NCI-H2171 (cell line): ENCODE data around the gene EYS.
"Not testable (repeated sequence)": the region's sequence is repeated elsewhere in the genome, so short reads cannot be mapped to it uniquely, and the experiment has no call there.

ENCODE experiments used
- DNase-seq: peaks from one replicate; lab custom pipeline; 2025; lab: John Stamatoyannopoulos, UW

EYS gene

GRCh38 chr6:63897459-63897858 is 1809.6 kb downstream of the EYS start:
- no peak for DNase-seq

DNA sequence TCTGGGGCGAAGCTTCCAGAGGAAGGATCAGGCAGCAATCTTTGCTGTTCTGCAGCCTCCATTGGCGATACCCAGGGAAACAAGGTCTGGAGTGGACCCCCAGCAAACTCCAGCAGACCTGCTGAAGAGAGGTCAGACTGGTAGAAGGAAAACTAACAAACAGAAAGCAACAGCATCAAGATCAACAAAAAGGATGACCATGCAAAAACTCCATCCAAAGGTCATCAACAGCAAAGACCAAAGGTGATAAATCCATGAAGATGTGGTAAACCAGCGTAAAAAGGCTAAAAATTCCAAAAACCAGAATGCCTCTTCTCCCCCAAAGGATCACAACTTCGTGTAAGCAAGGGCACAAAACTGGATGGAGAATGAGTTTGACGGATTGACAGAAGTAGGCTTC is 1818.6 kb downstream of the EYS start:
- no peak for DNase-seq

DNA sequence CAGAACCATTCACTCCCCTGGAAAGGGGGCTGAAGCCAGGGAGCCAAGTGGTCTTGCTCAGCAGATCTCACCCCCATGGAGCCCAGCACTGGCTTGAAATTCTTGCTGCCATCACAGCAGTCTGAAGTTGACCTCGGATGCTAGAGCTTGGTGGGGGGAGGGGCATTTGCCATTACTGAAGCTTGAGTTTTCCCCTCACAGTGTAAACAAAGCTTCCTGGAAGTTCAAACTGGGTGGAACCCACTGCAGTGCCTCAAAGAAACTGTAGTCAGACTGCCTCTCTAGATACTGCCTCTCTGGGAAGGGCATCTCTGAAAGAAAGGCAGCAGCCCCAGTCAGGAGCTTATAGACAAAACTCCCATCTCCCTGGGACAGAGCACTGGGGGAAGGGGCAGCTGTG is 1819.2 kb downstream of the EYS start:
- DNase-seq, result not testable (repeated sequence)

DNA sequence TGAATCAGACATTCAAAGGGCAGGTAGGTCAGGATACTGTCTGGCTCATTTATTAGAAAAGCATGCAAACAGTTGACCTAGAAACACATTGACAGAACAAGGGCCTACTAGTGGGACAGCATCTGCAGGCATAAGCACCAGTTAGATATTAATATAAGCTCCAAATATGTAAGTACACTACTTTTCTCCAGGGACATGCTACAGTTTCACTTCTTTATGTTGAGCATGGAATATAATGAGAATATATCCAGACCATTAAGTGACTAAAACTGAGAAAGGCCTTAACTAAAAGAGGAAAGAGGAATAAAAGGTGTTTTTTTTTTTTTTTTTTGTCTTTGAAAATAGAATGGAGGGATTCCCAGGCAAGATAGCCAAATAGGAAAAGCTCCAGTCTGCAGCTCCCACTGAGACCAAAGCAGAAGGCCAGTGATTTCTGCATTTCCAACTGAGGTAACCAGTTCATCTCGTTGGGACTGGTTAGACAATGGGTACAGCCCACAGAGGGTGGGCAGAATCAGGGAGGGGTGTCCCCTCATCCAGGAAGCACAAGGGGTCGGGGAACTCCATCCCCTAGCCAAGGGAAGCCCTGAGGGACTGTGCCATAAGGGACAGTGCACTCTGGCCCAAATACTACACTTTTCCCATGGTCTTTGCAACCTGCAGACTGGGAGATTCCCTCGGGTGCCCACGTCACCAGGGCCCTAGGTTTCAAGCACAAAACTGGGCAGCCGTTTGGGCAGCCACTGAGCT is 1819.8 kb downstream of the EYS start:
- no peak for DNase-seq

DNA sequence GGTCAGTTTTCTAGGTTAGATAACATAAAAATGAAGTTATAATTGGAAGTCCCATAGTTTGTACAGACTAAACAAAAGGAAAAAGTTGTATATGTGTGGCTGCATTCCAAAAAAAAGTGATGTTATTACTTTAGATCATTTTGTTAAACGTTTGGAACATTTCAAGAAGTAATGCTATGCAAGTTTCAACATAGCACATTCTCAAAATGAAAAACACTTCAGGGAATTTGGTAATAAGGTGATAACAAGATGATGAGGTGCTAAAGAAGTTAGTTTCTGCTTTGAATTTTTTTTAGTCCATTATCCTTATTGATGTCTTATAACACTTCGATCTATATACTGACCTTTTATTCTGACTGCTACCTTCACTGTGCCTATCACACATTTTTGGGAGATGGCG is 1820.7 kb downstream of the EYS start:
- no peak for DNase-seq

DNA sequence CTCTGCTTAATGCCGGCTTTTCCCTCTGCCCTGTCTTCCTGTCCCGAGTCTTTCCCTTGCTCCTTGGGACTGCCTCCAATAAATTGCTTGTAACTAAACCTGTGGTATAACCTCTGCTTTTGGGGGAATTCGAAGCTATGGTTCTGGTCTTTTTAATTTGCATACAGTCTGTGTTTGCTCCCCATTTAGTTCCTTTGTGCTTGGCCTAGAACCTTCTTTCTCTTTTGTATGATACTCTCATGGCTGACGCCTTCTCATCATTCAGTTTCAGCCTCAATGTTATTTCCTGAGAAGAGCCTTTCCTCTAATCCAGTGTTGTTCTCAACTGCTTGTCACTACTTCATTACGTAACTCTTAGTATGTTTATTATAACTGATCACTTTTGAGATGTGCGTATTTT is 1823.4 kb downstream of the EYS start:
- no peak for DNase-seq

GRCh38 chr6:63882208-63882607 is 1824.8 kb downstream of the EYS start:
- no peak for DNase-seq

DNA sequence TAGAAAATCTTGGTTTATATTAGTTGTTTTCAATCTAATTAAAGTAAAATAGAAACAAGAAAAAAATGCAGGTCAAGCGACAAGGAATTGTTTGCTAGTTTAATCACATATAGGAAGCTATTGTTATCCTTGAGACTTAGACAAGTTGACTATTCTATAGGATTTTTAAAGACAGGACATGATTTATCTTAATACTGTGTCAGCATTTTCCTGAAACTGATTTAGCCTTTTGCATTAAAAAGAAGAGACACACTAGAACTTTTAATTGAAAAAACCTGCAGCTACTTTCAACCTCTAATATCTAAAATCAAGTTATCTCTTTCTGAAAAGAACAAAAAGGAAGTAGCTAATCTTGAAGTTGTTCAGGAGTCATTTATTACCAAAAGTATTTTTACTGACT is 1825.2 kb downstream of the EYS start:
- no peak for DNase-seq

GRCh38 chr6:63872233-63872632 is 1834.8 kb downstream of the EYS start:
- DNase-seq, result no peak

GRCh38 chr6:63868351-63868750 is 1838.7 kb downstream of the EYS start:
- DNase-seq, result no peak

DNA sequence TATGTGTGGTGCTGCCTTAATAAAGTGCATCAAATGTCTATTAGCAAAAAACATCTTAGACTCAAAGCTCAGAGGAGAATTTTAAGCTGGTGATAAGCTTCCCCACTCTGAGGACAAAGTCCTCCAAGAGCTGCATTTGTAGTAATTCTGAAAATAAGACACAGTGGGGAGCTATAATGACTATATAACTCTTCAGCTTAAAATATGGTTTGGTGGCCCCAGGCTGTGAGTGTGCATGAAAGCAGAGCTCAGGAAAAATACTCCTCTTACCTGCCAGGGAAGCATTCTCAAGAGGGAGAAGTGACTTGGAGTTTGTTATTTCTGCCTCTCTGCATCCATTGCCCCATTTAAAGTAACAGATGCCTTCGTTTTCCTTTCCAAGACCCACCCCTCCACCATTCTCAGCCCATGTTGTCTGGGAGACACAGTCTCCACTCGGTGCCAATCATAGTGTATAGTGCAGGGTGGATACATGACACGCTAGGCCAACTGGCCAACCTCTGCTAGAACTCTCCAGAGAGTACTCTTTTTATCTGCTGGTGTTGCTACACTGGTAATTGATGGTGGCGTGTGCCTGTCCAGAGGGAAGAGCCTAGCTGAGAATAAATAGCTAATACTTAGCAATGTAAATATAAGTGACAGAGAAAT is 1842.2 kb downstream of the EYS start:
- peak; percentile 81 for DNase-seq

DNA sequence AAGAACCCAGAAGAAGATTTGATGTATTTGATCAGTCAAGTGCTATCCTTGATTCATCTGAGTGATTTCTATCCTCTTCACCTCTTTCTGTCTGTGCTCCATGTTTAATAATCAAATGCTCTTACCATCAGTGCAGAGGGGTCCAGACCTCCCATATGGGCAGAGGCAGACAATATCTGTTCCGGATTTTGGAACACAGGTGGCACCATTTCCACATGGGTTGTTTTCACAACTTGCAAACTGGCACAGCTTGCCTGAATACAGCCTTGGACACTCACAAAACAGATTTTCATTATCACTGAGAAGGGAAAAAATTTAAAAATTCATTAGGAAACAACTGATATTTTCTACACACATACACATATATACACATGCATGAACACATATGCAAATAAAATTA is 1843.0 kb downstream of the EYS start:
- DNase-seq, result peak; percentile 3

DNA sequence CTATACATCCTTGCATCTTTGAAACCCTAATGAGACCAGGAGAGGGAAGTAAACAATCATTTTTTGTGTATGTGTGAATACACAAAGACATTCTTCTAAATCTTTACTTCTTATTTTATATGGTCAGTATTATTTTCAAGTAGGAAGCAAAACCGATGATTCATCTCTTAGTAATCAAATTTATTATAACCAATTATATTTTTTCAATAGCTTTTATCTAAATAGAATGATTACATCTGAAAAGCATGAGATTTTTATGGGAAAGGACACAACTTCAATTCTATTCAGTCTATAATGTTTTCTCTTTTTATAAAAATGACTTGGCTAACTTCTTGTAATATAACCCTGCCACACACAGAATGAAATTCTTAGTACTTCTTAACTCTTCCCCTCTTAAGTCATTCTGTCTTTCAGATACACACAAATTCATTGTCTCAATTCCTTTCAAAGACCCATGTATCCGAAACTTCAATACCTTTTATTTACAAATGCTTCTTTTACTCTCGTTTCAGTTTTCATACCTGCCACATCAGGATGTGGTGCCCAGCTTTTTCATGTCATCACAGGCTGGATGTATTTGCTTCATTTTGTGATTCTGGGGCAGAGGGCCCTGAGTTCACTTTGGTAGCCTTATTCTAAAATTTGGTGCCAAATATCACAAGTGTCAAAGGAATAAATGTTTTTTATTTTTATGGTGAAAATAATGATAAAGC is 1844.4 kb downstream of the EYS start:
- DNase-seq, result no peak

- DNase-seq, result no peak
These were observed 1847.5 kb downstream of the EYS start for GRCh38 chr6:63859528-63859927.

- no peak for DNase-seq
These were observed 1848.3 kb downstream of the EYS start for GRCh38 chr6:63858691-63859090.

GRCh38 chr6:63856271-63856670 is 1850.8 kb downstream of the EYS start:
- DNase-seq, result no peak

GRCh38 chr6:63844287-63844686 is 1862.7 kb downstream of the EYS start:
- no peak for DNase-seq

- DNase-seq, result no peak
These were observed 1867.5 kb downstream of the EYS start for GRCh38 chr6:63839485-63839884.

GRCh38 chr6:63828678-63829077 is 1878.3 kb downstream of the EYS start:
- not testable (repeated sequence) for DNase-seq

GRCh38 chr6:63824722-63825121 is 1882.3 kb downstream of the EYS start:
- no peak for DNase-seq

GRCh38 chr6:63821442-63821841 is 1885.6 kb downstream of the EYS start:
- DNase-seq, result no peak

GRCh38 chr6:63819831-63820230 is 1887.2 kb downstream of the EYS start:
- no peak for DNase-seq

DNA sequence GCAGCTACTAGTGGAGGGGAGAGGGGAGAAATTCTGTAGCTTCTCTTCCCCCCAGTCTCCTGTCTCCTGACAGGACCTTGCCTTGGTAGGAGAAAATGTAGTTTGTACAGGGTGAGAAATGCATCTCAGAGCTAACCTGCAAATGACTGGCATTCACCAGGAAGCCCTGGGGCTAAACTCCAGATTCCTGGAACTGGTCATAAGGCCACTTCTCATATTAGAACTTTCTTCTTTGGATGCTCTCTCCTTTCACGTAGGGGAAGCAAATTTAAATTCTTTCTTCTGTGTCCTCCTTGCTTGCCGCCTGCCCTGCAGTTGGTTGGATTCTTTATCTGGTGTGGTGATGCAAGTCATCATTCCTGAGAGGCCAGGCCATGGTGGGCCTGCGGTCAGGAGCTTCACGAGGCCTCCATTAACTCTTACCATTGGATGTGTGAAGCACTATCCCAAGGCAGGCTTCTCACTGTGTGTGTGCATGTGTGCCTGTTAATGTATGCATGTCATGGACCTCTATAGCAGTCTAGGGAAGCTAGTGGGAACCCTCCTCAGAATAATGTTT is 1889.5 kb downstream of the EYS start:
- DNase-seq, result no peak
